GM18519 (cell line): Measurements from ENCODE around the gene KCTD18.

Experiments
- ATAC-seq: cut with Tn5 transposase; IDR thresholded peaks from one replicate; pipeline ENCODE4 v1.9.1; 2021; ENCODE audit warnings: mild to moderate bottlenecking, moderate library complexity; ENCODE audit not compliant: unreplicated experiment, low FRiP score

Gene KCTD18

GRCh38 chr2:200459101-200459500 lies 50.8 kb downstream of the KCTD18 start:
- ATAC-seq = no peak

GRCh38 chr2:200456567-200456966 lies 53.3 kb downstream of the KCTD18 start:
- ATAC-seq = no peak

- peak; percentile 45 for ATAC-seq
Measured at GRCh38 chr2:200455958-200456421, 53.9 kb downstream of the KCTD18 start.

DNA sequence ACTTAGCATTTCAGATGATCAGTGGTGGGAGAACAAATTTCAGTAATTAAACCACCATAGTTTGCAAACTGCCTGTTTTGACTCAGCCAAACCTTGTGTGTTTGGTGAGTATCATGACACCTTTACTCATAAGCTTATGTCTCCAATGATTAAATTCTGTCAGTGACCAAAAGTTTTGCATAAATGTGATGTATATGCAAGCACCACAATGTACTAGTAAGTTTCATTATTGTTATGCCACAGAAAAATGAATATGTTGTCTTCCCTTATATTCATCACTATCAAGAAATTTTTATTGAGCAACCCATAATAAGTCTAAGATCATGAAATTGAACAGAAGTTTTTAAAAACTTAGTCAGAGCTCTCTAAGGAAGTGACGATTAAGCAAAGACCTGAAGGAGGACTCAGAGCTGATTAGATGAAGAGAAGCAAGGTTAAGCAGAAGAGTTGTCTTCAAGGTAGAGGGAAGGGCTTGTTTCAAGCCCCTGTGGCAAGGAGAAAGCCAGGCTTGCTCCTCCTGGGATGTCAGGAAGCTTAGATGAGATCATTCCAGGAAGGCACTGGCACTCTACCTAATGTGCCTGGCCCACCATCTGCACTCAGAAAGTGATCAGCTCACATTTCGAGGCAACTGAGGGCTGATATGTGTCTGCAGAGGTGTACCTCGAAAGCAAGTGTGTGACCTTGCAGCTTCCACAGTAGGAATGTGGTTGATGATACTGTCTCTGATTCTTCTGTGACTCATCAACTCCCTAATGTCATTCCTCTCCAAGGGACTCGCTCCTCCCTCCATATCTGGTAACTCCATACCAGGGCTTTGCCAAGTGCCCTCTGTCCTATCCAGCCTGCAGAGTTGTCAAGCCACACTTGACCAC lies 54.7 kb downstream of the KCTD18 start:
- peak; percentile 85 for ATAC-seq

DNA sequence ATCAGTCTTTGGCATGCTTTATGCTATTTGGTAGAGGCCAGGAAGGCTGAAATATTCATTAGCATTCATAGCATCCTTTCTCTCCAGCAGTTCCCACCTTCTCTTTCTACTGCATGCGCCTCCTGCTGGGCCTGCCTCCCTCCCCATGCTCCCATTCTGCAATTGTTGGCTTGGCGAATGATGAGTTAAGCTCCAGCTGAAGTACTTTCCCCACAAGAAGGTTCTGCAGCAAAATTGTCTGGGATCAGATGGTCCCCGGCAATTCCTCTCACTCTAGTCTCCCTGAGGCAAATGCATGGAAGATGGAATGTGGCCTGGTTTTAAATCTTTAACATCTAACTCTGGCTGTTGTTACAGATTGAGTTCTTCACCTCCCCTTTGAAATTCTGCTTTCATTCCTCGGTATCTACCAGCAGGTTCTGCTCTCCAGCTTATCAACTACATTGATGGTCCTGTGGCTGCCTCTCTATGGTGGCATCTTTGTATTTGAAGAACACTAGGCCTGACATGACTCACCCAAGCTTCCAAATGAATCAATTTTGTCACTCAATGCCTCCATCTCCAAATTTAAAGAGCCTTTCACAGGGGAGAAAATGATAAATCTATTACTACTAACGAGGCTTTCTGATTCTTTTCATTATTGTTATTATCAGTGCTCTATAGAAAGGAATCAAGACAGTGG lies 55.9 kb downstream of the KCTD18 start:
- ATAC-seq = no peak

DNA sequence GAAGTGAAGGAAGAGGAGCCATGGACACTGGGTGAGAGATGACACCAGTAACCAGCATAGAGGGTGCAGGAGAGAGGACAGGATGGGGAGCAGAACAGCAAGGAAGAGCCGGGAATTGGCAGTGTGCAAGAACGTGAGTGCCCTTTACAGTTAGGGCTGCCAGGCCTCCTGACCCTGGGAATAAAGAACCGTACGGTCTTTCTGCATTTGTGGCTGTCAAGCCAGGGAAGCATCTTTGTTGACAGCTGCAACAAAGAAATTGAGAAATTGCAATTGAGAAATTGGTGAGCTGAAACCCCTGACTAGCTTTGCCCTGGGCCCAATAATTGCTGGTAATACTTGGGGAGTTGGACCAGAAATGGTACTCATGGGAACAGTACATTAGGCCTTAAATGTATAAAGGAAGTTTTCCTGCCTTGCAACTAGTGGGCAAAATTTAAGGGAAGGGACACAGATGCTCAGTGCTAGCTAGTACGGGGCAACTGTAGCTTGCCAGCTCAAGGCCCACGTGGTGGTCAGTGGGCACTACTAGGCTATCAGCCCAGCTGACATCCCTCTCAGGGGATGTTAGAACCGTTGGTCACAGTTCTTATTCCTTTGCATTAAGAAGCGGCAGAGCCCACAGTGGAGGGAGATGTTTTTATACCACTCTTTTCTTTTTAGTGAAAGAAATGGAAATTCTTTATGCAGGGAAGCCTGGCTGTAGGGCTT lies 56.6 kb downstream of the KCTD18 start:
- no peak for ATAC-seq

DNA sequence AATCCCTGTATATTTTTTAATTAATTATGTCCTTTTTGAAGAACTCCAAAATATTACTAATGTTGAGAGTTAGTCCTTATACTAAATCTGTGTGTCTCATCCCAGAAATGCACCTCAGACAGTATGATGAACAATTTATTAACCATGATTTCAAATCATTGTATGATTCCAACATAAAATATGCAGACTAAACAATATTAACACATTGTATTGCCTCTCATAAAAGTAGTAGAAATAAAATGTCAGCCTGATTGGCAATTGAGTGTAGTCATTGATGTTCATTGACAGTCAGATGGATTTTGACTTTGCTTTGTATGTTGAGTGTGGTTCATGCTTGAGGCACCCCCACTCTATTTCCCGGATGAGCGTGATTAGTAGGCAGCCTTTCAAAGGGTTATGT lies 57.5 kb downstream of the KCTD18 start:
- ATAC-seq = no peak

- ATAC-seq = no peak
Measured at GRCh38 chr2:200451511-200451910, 58.4 kb downstream of the KCTD18 start.

DNA sequence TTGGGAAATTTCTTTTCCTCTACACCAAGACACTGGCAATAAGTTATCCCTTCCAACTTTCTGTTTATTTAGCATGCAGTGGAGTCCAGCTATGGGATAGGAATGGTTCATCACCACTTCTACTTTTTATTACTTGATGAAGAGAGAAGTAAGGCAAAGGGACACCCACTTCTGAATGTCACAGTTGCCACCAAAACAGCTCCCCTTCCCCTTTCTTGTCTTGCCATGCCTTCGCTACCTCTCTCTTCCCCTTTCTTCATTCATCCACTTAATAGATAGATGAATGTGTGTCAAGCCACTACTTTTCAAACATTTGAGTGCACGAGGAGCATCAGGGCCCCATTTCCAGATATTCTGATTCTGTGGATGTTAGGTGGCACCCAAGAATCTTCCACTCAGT lies 59.6 kb downstream of the KCTD18 start:
- no peak for ATAC-seq

- ATAC-seq = no peak
Measured at GRCh38 chr2:200449149-200449548, 60.7 kb downstream of the KCTD18 start.

DNA sequence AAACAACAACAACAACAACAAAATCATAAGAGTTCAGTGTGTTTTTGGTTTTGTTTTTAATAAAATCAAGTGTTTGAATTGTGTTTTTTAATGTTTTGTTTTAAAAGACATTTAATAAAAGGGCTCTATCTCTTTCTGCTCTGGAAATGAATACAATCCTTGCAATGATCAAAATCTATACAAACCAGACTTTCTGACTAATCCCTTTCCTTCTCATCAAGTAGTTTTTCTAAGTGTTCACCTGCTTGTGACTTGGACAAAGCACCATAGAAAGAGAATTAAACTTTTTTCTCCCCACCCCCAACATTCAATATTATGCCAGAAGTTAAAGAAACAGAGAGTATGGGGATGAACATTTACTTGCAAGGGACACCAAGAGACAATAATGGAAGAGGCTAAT lies 61.4 kb downstream of the KCTD18 start:
- no peak for ATAC-seq

DNA sequence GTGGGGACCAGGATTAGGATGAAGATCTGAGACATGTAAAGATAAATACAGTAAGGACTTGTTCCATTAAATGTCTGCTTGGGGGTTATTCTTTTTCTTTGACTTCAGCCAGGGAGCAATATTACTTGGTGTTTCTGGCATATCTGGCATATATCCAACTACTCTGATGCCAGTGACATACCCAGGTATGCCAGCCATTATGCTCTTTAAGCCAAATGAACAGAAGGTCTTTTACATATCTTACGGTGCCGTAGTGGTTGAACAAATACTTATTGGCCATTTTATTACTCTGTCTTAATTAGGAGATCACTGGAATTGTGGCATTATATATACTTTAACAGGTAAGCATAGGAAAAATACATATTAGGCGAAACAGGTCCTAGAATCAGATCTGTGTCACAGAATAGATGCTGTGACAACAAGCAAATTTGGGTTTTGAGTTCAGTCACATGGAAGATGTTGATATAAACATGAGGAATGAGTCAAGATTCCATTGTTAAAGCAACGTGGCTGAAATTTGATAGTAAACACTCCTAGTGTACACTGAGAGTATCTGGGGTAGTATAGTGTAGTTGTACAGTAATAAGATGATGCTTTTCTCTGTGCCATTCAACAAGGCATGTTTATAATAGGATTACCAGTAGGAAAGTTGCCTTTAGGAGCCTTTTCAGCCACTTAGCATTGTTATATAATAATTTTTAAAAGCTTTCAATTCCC lies 62.6 kb downstream of the KCTD18 start:
- ATAC-seq = no peak

DNA sequence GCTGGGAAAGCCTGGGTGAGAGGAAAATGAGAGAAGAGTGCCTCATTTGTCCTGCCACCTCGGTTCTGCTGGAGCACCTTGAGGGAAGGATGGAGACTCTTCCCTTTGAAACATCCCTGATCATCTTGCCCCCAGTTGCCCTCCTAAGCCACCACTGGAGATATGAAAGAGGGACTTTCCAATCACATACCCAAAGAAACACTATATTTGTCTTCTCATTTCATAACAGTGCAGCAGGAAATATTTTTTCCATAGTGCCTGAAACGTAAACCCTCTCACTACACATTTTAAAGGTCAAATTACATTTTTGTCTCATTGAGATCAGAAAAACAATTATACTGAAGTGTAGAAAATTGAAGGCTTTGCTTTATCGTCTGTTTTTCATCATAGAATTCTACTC lies 63.3 kb downstream of the KCTD18 start:
- ATAC-seq = no peak

DNA sequence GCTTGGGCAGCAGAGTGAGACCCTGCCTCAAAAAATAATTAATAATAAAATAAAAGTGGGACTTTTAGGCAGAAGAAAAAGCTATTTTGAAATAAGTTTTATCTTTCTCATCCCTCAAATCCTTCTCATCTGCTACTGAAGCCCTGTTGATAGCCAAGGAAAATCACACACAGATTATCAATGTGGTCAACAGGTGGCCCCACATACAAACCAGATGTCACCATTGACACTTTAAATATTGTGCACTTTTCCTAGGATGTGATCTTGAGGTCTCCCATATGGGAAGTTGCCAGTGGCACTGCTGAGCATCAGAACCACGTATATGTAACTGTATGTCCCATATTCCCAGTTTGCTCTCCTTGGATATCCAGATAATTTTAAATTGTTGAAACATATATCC lies 64.6 kb downstream of the KCTD18 start:
- ATAC-seq = no peak

DNA sequence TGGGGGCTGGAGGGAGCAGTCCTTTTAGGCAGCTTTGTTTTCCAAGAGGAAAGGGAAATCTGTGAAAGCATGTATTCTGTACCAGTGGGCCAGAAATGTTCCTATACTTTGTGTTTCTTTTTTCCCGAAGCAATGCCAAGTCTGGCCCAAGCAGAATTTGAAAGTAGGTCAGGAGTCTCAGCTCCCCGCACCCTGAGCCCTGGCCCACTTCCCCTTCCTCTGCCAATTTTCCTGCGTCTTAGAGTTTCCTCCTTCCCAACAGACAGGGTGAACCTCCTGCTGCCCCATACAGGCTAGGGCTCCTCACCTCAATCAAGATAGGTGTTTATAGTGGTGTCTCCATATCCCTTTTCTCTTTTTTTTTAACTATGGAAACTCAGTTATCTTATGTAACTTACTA lies 65.3 kb downstream of the KCTD18 start:
- ATAC-seq = no peak

- ATAC-seq = no peak
Measured at GRCh38 chr2:200443916-200444315, 66.0 kb downstream of the KCTD18 start.

GRCh38 chr2:200443376-200443775 lies 66.5 kb downstream of the KCTD18 start:
- no peak for ATAC-seq

DNA sequence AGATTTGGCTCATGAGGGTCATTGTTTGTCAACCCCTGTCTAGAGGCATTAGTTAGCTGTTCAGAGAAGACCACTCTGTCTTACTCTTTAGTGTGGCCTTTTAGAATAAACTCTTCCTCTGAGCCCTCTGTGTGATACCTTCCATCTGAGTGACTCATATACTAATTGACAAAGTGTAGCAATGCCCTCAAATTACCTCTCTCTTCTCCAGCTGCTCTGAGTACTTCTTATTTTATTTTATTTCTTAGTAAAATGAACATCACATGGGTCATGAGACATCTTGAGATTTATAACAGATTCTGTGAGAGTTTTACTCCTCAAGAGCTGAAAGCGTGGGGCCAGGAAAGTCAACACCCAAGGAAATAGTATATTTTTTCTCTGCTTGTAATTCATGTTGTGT lies 67.4 kb downstream of the KCTD18 start:
- no peak for ATAC-seq

- ATAC-seq = no peak
Measured at GRCh38 chr2:200439981-200440380, 69.9 kb downstream of the KCTD18 start.
